ENCODE results near the gene MPI.

Gene MPI

GRCh38 chr15:74937590-74938371, 47.9 kb downstream of the MPI start, which contains the start of gene COX5A:
COX5A (minus strand) TSS chr15:74938073; CDS start chr15:74938014, 59 bp downstream.
- DNase-seq = peak; percentile 81 to 95

- DNase-seq = peak; percentile 68 to 74
These were observed 60.5 kb downstream of the MPI start for GRCh38 chr15:74950078-74950908.

GRCh38 chr15:74951006-74951405, 61.2 kb downstream of the MPI start:
- no peak for DNase-seq
